GM10266 (cell line): ENCODE measurements around the gene DSTN.

Source experiments
- DNase-seq: peaks from one replicate; pipeline ENCODE4 v3.0.0; 2012; ENCODE audit errors: extremely low spot score
- TF ChIP-seq, protein P1 (sequence below): IDR thresholded peaks from 2 replicates; pipeline ENCODE4 v1.5.1; 2012; ENCODE audit warnings: mild to moderate bottlenecking, low read depth; ENCODE audit not compliant: control insufficient read depth, insufficient read depth; ENCODE audit errors: missing control alignments

DSTN gene

GRCh38 chr20:17620371-17621228 lies 50.7 kb downstream of the DSTN start:
- DNase-seq: no peak
- TF ChIP-seq, protein P1, sequence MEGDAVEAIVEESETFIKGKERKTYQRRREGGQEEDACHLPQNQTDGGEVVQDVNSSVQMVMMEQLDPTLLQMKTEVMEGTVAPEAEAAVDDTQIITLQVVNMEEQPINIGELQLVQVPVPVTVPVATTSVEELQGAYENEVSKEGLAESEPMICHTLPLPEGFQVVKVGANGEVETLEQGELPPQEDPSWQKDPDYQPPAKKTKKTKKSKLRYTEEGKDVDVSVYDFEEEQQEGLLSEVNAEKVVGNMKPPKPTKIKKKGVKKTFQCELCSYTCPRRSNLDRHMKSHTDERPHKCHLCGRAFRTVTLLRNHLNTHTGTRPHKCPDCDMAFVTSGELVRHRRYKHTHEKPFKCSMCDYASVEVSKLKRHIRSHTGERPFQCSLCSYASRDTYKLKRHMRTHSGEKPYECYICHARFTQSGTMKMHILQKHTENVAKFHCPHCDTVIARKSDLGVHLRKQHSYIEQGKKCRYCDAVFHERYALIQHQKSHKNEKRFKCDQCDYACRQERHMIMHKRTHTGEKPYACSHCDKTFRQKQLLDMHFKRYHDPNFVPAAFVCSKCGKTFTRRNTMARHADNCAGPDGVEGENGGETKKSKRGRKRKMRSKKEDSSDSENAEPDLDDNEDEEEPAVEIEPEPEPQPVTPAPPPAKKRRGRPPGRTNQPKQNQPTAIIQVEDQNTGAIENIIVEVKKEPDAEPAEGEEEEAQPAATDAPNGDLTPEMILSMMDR: no peak

GRCh38 chr20:17621229-17621968 lies 51.5 kb downstream of the DSTN start:
- TF ChIP-seq, protein P1: no peak
- no peak for DNase-seq

DNA sequence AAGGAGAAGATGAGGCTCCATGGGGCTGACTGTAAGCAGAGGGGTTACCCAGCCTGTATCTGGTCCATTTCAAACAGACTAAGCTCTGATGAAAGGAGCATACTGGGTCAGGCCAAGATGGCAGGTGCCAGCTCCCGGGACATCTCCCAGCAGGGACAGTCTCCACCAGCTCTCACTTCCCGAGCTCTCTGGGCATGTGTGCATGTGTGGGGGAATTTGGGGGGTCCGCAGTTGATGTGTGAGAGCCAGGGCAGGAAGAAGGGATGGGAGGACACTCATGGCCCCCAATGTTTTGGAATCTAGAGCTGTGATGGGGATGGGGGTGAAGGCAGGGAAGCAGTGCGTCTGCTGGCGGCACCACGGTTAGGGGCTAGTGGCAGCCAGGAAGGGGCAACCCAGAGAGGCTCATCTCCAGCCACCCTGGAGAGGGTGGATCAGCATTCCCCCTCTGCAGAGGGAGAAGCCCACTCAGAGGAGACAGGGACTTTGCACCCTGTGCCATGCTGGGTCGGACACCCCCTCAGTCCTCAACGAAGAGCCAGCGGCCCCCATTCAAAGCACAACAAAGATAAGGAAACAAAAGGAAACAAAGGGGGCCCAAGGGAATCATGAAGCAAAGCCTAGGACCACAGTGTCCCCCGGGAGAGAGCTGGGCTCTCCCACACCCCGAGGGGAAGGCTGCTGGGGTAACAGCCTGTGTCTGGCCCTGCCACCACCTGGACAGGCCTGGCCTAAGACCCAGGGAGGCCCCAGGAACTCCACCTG lies 52.4 kb downstream of the DSTN start:
- TF ChIP-seq, protein P1: no peak
- no peak for DNase-seq

- TF ChIP-seq, protein P1: no peak
- no peak for DNase-seq
Observed at GRCh38 chr20:17622851-17623508, 53.1 kb downstream of the DSTN start.

DNA sequence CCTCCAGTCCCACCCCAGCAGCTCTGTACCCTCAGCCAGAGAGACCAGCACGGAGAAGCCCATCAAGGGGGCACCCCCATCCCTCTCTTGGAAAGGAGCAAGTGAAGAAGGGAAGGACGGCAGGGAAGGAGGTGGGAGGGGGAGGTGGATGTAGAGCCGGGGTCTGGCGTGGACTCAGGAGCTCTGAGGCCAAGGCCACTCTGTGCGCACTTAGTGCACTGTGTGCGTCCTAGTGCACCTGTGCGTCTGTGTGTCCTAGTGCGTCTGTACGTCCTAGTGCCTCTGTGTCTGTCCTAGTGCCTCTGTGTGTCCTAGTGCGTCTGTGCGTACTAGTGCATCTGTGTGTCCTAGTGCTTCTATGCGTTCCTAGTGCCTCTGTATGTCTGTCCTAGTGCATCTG lies 54.2 kb downstream of the DSTN start:
- TF ChIP-seq, protein P1: no peak
- no peak for DNase-seq

DNA sequence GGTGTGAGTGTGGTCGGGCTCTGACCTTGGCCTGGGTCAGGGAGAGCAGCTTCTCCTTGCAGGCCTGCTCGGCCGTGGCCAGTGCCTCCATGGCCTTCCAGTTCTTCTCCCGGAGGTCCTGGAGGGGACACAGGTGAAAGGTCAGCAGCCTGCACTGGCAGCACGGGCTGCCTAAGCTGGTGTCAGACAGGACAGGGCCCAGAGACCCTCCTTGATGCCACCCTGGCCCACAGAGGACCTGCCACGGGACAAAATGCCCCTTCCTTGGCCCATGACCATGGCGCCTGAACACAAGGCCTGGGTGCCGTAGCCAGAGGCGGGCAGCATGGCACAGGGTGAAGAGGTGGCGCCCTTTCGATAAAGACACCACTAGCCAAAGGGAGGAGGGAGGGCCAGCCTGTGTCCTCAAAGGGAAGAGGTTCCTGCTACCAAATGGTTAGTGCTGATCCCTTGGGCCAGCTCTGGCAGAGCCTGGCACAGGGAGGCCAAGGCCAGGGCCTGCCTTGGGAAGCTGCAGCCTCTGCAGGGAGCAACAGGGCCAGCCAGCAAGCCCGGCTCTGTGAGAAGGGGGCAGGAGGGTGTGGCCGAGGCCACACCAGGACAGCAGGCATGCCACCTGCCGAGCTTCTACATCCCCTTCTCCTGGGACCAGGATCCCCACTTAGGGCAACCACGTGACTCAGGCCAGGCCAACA lies 54.8 kb downstream of the DSTN start:
- DNase-seq: no peak
- TF ChIP-seq, protein P1: no peak
